HEK293 (cell line): ENCODE data around the gene SMIM36.

Source experiments
- CTCF ChIA-PET: fragments of 350-600 bp; formaldehyde crosslinking; extraction: SDS; loops from one replicate; lab custom pipeline; 2021; ENCODE audit warnings: antibody characterized with exemption; lab: Yijun Ruan, JAX
- POLR2A ChIA-PET: fragments of 300-600 bp; formaldehyde crosslinking; extraction: SDS; loops from one replicate; lab custom pipeline; 2020; ENCODE audit warnings: antibody characterized with exemption, inconsistent platforms; lab: Yijun Ruan, JAX
- H3K27ac ChIP-seq: fragments of 200-500 bp; sonication (Bioruptor generic); 2 replicates; pipeline ENCODE4 v1.5.1; 2014; ENCODE audit warnings: low read depth, low read length, control low read depth, inconsistent platforms; ENCODE audit errors: extremely low read depth
- H3K36me3 ChIP-seq, 2 experiments: fragments of 200-500 bp in 1 of 2; sonication (Bioruptor generic) in 1 of 2; 1 replicate in 1 of 2; 2 replicates in 1 of 2; pipeline ENCODE4 v1.5.1; 2014 to 2017; ENCODE audit warnings: inconsistent platforms in 2 of 2, low read length in 2 of 2; ENCODE audit not compliant: control insufficient read depth in 2 of 2, insufficient read depth in 1 of 2
- H3K4me1 ChIP-seq: fragments of 200-500 bp; sonication (Bioruptor generic); 2 replicates; pipeline ENCODE4 v1.5.1; 2014; ENCODE audit warnings: mild to moderate bottlenecking, low read length, inconsistent platforms; ENCODE audit not compliant: control insufficient read depth, insufficient read depth
- H3K4me3 ChIP-seq: 2 replicates; pipeline ENCODE4 v1.5.1; 2011; ENCODE audit warnings: low read depth, mild to moderate bottlenecking, control low read depth, low read length, moderate library complexity
- H3K9me3 ChIP-seq: fragments of 200-500 bp; sonication (Bioruptor generic); 2 replicates; pipeline ENCODE4 v1.5.1; 2014; ENCODE audit warnings: low read depth, low read length, inconsistent platforms; ENCODE audit not compliant: control insufficient read depth, insufficient read depth
- BCL11A ChIP-seq: fragments of 450-650 bp; formaldehyde crosslinking; IDR thresholded peaks from 2 replicates; pipeline ENCODE4 v1.5.1; 2016; ENCODE audit warnings: low read depth, missing biosample characterization, missing genetic modification characterization
- EGR2 ChIP-seq: fragments of 450-650 bp; formaldehyde crosslinking; IDR thresholded peaks from 2 replicates; pipeline ENCODE4 v1.5.1; 2016; ENCODE audit warnings: low read depth, missing biosample characterization, missing genetic modification characterization
- PRDM10 ChIP-seq: fragments of 450-650 bp; formaldehyde crosslinking; IDR thresholded peaks from 2 replicates; pipeline ENCODE4 v1.5.1; 2016; ENCODE audit warnings: missing biosample characterization, missing genetic modification characterization
- PRDM6 ChIP-seq: fragments of 450-650 bp; formaldehyde crosslinking; IDR thresholded peaks from 2 replicates; pipeline ENCODE4 v1.5.1; 2017; ENCODE audit warnings: missing biosample characterization, missing genetic modification characterization
- RBAK ChIP-seq: fragments of 450-650 bp; formaldehyde crosslinking; IDR thresholded peaks from 2 replicates; pipeline ENCODE4 v1.5.1; 2016; ENCODE audit warnings: missing biosample characterization, missing genetic modification characterization
- REPIN1 ChIP-seq: fragments of 450-650 bp; formaldehyde crosslinking; IDR thresholded peaks from 2 replicates; pipeline ENCODE4 v1.5.1; 2017; ENCODE audit warnings: missing biosample characterization, missing genetic modification characterization, low read depth
- TCF7L2 ChIP-seq: IDR thresholded peaks from 2 replicates; pipeline ENCODE4 v1.6.1; 2011; ENCODE audit warnings: low read depth, mild to moderate bottlenecking, inconsistent platforms, low read length, moderate library complexity, borderline replicate concordance
- ZIC2 ChIP-seq: fragments of 450-650 bp; formaldehyde crosslinking; IDR thresholded peaks from 2 replicates; pipeline ENCODE4 v1.5.1; 2016; ENCODE audit warnings: missing biosample characterization, missing genetic modification characterization
- ZNF157 ChIP-seq: fragments of 450-650 bp; formaldehyde crosslinking; IDR thresholded peaks from 2 replicates; pipeline ENCODE4 v1.5.1; 2016; ENCODE audit warnings: missing biosample characterization, missing genetic modification characterization
- ZNF18 ChIP-seq: fragments of 450-650 bp; formaldehyde crosslinking; IDR thresholded peaks from 2 replicates; pipeline ENCODE4 v1.5.1; 2016; ENCODE audit warnings: missing biosample characterization, missing genetic modification characterization
- ZNF324 ChIP-seq: fragments of 450-650 bp; formaldehyde crosslinking; IDR thresholded peaks from 2 replicates; pipeline ENCODE4 v1.5.1; 2016; ENCODE audit warnings: missing biosample characterization, missing genetic modification characterization
- ZNF366 ChIP-seq: fragments of 450-650 bp; formaldehyde crosslinking; conservative IDR thresholded peaks from 2 replicates; pipeline ENCODE4 v1.5.1; 2016; ENCODE audit warnings: missing biosample characterization, missing genetic modification characterization
- ZNF37A ChIP-seq: fragments of 450-650 bp; IDR thresholded peaks from 2 replicates; pipeline ENCODE4 v1.5.1; 2018; ENCODE audit warnings: missing biosample characterization, missing genetic modification characterization
- ZNF416 ChIP-seq: fragments of 450-650 bp; formaldehyde crosslinking; IDR thresholded peaks from 2 replicates; pipeline ENCODE4 v1.5.1; 2016; ENCODE audit warnings: missing biosample characterization, missing genetic modification characterization
- ZNF488 ChIP-seq: fragments of 450-650 bp; formaldehyde crosslinking; IDR thresholded peaks from 2 replicates; pipeline ENCODE4 v1.5.1; 2016; ENCODE audit warnings: missing biosample characterization, missing genetic modification characterization
- ZNF510 ChIP-seq: fragments of 450-650 bp; formaldehyde crosslinking; IDR thresholded peaks from 2 replicates; pipeline ENCODE4 v1.5.1; 2018; ENCODE audit warnings: mild to moderate bottlenecking, missing genetic modification characterization, missing biosample characterization; ENCODE audit not compliant: insufficient replicate concordance
- ZNF521 ChIP-seq: fragments of 450-650 bp; formaldehyde crosslinking; IDR thresholded peaks from 2 replicates; pipeline ENCODE4 v1.5.1; 2017; ENCODE audit warnings: missing biosample characterization, mild to moderate bottlenecking, missing genetic modification characterization
- ZNF548 ChIP-seq: fragments of 450-650 bp; formaldehyde crosslinking; IDR thresholded peaks from 2 replicates; pipeline ENCODE4 v1.5.1; 2016; ENCODE audit warnings: missing biosample characterization, missing genetic modification characterization
- ZNF596 ChIP-seq: fragments of 450-650 bp; IDR thresholded peaks from 2 replicates; pipeline ENCODE4 v1.5.0; 2018; ENCODE audit warnings: missing biosample characterization, mild to moderate bottlenecking, missing genetic modification characterization, moderate library complexity
- ZNF639 ChIP-seq: fragments of 450-650 bp; formaldehyde crosslinking; IDR thresholded peaks from 2 replicates; pipeline ENCODE4 v1.5.1; 2016; ENCODE audit warnings: missing biosample characterization, missing genetic modification characterization
- ZNF677 ChIP-seq: fragments of 450-650 bp; IDR thresholded peaks from 2 replicates; pipeline ENCODE4 v1.5.0; 2018; ENCODE audit warnings: missing biosample characterization, mild to moderate bottlenecking, missing genetic modification characterization, moderate library complexity
- ZNF776 ChIP-seq: fragments of 450-650 bp; formaldehyde crosslinking; IDR thresholded peaks from 2 replicates; pipeline ENCODE4 v1.5.0; 2017; ENCODE audit warnings: missing biosample characterization, missing genetic modification characterization, borderline replicate concordance
- ZNF785 ChIP-seq: fragments of 450-650 bp; formaldehyde crosslinking; IDR thresholded peaks from 2 replicates; pipeline ENCODE4 v1.5.1; 2016; ENCODE audit warnings: missing biosample characterization, missing genetic modification characterization
- ZSCAN18 ChIP-seq: fragments of 450-650 bp; formaldehyde crosslinking; IDR thresholded peaks from 2 replicates; pipeline ENCODE4 v1.5.1; 2016; ENCODE audit warnings: missing biosample characterization, missing genetic modification characterization

The SMIM36 gene

GRCh38 chr17:55444471-55445441 lies 66.5 kb downstream of the SMIM36 start:
- ChIA-PET CTCF (no interaction called here), POLR2A (no interaction called here)
- Histone ChIP-seq H3K4me3 (no peak overlapping the region), H3K9me3 (no peaks in the 10 kb centered on the region), H3K27ac (no peak overlapping the region), H3K4me1 (peaks cover 18% of the 10 kb centered on the region), H3K36me3 (no peaks in the 10 kb centered on the region)
- TF ChIP-seq ZNF521 (tag by site-specific recombination) = no peak
- TF ChIP-seq ZNF416 (tag by site-specific recombination) = no peak
- no peak for TF ChIP-seq ZIC2 (tag by site-specific recombination)
- no peak for TF ChIP-seq ZNF37A (tag by site-specific recombination)
- TF ChIP-seq PRDM6 = no peak
- no peak for TF ChIP-seq PRDM10 (tag by site-specific recombination)
- no peak for TF ChIP-seq REPIN1 (tag by site-specific recombination)
- TF ChIP-seq ZNF488 (tag by site-specific recombination) = no peak
- no peak for TF ChIP-seq ZNF510 (tag by site-specific recombination)
- no peak for TF ChIP-seq ZNF785
- no peak for TF ChIP-seq ZNF324 (tag by site-specific recombination)
- no peak for TF ChIP-seq RBAK (tag by site-specific recombination)
- no peak for TF ChIP-seq BCL11A (tag by site-specific recombination)
- no peak for TF ChIP-seq ZNF157 (tag by site-specific recombination)
- no peak for TF ChIP-seq ZNF677
- no peak for TF ChIP-seq ZNF596 (tag by site-specific recombination)
- TF ChIP-seq EGR2 (tag by site-specific recombination) = no peak

- POLR2A ChIA-PET = no interaction called here
- Histone ChIP-seq H3K4me1 (peaks cover 17% of the 10 kb centered on the region), H3K4me3 (no peak overlapping the region), H3K36me3 (no peaks in the 10 kb centered on the region), H3K9me3 (no peaks in the 10 kb centered on the region), H3K27ac (no peak overlapping the region)
- CTCF ChIA-PET = no interaction called here
- TF ChIP-seq TCF7L2 = no peak
- TF ChIP-seq ZNF366 (tag by site-specific recombination) = no peak
- no peak for TF ChIP-seq ZNF776 (tag by site-specific recombination)
- no peak for TF ChIP-seq ZNF18
- TF ChIP-seq ZSCAN18 (tag by site-specific recombination) = no peak
- no peak for TF ChIP-seq ZNF548
- TF ChIP-seq ZNF510 (tag by site-specific recombination) = no peak
- no peak for TF ChIP-seq ZNF639 (tag by site-specific recombination)
These were observed 67.3 kb downstream of the SMIM36 start for GRCh38 chr17:55443904-55444303.
